G401 (cell line): ENCODE results near the gene BHLHE40. TPM values are rescaled to one million over a fixed set of nuclear protein-coding genes. Genes with fewer than 3 reads are reported as not detected.

Experiments used
- DNase-seq: peaks from one replicate; pipeline ENCODE4 v3.0.0-alpha.2; 2015; ENCODE audit warnings: low spot score
- in situ Hi-C: cut with HindIII; loops from 2 replicates; pipeline ENCODE4 v1.10.0; 2016; ENCODE audit warnings: low sequenced_read_pairs, mixed read lengths
- total RNA-seq: library from RNA; depleted of rRNA; stranded (reverse); fragments of >200 nt; shearing (Covaris generic); gene quantifications from 2 replicates; pipeline ENCODE4 v1.2.3, GENCODE V29; 2014

The BHLHE40 gene
- total RNA-seq, 1 experiment from 2014 or later, result 7.2 TPM

DNA sequence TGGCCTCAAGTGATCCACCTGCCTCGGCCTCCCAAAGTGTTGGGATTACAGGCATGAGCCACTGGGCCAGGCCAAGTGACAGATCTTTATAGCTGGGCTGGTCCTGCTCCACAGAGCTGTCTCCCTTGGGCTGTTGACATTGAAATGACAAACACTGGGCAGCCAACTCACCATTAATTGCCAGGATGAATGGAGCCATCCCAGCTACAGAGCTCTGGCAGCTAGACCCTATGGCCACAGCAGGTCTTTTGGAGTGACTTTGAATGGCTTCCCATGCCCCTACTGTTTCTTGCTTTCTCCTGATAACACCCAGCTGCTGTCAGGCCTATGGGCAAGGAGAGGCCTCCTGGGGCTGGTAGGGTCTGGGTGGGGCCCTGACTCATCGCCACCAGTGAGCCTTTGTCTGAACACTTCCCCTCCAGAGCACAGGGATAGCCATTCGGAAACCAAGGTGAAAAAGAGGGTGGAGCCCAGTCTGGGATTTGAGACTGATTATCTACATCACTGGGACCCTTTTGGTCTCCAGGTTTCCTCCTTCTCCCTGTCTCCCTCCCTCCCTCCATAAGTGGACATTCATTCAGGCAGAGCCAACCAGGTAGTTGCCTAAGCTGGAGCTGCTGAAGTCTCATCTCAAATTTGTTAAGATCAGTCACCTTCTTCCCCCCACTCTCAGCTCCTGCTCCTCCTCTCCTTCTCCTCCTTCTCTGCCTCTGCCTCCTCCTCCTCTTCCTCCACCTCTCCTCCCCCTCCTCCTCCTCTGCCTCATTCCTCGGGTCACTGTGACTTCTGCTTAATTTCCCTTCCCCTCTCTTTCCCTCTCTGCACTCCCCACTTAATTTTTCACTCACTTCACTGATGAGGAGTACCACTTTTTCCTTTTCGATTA lies 34.0 kb downstream of the BHLHE40 start:
- DNase-seq, result no peak
- in situ Hi-C loops, result no loop called here

DNA sequence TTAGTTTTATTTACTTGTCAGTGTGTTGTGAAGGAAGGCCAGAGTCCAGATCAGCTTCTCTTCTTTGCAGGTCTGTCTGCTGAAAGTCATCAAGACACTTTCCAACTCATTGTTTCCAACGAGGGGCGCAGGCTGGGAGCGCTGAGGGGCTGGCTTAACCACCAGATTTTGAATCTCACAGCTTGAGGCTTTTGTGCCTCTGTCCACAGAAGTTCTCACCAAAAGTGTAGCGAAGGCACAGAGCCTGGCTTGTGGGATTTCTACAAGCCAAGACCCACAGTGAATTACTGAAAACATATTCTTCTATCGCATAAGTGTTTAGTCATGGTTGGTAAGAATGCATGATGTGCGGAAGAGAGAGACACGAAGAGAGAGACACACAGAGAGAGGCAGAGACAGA lies 35.2 kb downstream of the BHLHE40 start:
- in situ Hi-C loops, result no loop called here
- DNase-seq, result no peak

DNA sequence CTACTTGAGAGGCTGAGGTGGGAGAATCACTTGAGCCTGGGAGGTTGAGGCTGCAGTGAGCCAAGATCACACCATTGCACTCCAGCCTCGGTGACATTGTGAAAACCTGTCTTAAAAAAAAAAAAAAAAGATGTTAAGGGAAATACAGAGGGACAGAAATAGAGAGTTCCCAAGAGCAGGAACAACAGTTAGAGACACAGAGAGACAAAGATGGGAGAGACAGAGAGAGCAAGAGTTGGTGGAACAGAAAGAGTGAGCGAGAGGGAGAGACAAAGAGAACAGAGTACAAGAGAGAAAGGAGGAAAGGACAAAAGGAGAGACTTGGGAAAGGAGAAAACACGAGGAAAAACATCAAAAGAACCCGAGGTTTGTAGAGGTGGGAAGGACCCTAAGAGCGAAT lies 35.8 kb downstream of the BHLHE40 start:
- in situ Hi-C loops, result no loop called here
- no peak for DNase-seq

DNA sequence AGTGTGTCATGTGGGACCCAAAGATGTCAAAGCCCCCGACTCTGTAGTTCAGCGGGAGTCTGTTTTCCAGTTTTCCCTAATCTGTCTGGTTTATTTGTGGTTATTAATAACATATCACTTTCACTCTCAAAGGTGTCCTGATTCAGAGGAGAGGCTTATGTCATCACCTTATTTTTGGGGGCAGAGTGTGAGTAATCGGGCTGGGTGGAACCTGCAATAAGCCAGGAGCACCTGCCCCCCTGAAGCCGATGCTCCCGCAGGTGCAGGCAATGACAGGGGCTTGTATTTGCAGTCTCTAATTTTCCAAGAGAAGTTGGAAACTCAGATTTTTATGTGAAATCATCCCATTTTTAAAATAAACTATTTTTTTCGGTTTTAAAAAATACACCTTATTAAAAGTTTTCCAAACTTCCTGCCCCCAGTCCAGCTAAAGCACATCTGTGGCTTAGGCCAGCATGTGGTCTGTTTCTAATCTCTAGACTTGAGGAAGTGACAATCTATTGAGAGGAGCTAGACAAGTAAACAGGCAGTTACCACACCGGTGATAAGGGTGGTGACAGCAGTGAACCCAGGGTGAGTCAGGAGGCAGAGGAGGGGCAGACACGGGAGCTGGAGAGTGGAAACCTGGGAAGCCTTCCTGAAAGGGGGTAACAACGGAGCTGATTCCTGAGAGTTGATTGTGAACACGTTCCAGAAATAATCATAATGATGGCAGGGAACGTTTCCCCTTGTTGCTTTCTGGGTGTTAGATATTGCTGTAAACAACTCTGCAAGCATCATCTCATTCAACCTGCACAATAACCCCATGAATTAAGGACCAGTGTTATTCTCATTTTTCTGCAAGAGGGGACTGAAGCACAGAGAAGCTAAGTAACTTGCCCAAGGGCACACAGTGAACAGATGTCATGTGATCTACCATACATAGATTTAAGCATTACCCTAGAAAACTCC lies 37.2 kb downstream of the BHLHE40 start:
- DNase-seq, result no peak
- in situ Hi-C loops, result no loop called here

DNA sequence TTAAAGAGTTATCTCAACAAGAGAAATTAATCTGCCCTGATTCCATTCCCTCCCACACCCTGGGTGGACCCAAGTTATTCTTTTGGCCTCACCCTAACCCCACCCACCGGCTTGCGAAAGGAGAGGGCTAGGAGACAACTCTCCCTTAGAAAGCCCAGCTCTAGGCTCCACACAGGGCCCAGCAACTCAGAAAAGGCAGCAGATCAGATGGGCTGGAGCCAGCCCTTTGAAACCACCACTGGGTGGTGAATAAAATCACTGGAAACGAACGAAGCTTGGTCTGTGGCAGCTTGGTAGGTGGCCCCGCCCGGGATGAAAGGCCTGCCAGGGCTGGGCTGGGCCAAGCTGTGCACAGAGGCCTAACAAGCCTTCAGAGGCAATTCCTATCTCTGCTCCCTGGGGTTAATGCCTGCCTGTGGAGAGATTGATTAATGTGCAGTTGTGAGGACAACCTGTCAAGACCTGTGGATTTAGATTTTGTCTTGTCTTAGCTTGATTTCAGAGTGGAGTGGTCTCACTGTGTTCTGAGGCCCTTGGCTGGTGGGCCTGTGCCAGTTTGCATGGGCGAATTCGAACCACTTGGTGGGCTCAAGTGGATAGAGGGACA lies 38.8 kb downstream of the BHLHE40 start:
- DNase-seq, result no peak
- in situ Hi-C loops, result no loop called here

DNA sequence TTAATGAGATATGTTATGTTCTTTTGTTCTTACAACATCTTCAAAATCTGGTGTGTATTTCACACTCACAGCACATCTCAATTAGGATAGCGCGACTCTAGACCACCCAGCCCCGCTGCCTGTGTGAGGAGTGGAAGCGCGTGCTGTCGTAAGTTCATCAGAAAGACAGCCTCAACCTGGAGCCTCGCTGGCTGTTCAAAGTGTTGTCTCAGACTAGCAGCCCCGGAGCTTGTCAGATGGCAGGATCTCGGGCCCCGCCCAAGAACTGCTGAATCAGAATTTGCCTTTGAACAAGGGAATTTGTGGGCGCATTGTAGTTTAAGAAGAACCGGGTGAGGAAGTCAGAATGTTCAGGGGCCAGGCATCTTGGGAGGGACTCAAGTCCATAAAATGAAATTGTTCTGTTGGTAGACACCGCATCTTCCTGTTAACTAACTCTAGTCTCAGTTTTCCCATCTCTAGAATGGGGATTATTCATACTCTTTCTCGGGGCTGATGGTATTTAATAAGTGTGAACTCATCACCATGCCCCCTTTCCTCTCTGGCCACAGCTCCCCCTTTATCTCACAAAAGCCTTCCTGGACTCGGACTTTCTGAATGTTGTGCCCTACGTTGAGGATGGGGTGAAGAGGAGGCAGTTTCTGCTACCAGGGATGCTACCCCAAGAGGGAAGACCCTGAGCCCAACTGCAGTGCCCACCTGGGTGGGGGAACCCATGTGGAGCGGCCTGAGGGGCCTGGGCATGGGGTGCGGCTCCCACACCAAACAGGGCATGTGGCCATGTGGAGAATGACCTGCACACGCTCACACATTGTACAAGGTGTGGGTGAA lies 40.4 kb downstream of the BHLHE40 start:
- in situ Hi-C loops, result no loop called here

DNA sequence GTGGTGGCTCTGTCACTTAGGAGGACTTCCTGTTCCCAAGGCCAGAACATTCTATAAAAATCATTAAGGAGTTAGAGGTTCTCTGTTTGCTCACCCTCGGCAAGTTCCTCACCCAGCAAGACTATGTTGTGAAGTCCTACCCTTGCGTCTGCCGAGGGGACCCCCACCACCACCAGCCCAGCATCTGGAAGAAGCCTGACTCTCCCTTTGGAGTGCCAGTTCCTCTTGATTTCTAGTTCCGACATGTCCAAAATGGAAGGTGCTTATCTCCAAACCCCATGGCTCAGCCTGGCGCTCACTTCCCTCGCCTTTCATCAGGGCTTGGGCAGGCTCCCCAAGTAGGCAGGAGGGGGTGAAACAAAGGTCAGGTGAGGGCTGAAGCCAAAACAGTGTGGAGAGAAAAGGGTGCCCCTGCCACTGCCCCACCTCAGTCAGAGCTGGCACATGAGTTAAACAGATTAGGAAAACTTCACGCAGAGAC lies 41.0 kb downstream of the BHLHE40 start:
- in situ Hi-C loops, result no loop called here
- no peak for DNase-seq

More for the DNA sequence above, 40.4 kb downstream of the BHLHE40 start:
- no peak for DNase-seq

DNA sequence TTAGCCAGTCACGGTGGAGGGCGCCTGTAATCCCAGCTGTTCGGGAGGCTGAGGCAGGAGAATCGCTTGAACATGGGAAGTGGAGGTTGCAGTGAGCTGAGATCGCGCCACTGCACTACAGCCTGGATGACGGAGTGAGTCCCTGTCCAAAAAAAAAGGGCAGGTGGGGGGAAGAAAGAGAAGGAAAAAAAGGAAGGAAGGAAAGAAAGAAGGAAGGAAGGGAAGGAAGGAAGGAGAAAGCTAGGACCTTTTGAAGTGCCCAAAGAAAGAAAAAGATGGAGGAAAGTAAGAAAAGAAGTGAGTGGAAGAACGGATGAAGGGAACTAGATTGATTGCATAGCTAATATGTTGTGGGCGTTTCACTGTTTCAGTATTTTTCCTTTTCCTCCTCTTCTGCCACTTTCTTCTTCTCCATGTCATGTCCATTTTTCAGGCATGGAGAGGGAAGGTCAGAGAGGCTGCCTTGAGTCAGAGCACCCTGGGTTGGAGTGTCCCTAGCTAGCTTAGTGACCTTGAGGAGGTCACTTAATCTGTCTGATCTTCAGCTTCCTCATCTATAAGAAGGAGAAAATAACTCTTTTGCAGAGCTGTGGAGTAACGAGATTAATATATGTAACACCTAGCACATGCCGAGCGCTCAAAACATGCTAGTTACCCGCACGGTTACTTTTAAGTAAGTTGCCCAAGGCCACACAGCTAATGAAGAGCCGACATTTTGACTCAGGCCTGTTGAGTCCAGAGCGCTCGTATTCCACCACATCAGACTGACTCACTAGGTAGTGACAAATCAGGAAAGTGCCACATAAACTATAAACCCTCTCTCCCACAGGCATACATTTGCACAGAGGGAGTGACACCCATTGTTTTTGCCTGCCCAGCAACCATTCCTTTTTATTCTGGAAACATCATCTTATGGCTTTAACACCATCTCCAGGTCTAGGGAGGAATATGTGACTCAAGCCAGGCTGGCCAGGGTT lies 42.2 kb downstream of the BHLHE40 start:
- in situ Hi-C loops, result no loop called here
- DNase-seq, result no peak

DNA sequence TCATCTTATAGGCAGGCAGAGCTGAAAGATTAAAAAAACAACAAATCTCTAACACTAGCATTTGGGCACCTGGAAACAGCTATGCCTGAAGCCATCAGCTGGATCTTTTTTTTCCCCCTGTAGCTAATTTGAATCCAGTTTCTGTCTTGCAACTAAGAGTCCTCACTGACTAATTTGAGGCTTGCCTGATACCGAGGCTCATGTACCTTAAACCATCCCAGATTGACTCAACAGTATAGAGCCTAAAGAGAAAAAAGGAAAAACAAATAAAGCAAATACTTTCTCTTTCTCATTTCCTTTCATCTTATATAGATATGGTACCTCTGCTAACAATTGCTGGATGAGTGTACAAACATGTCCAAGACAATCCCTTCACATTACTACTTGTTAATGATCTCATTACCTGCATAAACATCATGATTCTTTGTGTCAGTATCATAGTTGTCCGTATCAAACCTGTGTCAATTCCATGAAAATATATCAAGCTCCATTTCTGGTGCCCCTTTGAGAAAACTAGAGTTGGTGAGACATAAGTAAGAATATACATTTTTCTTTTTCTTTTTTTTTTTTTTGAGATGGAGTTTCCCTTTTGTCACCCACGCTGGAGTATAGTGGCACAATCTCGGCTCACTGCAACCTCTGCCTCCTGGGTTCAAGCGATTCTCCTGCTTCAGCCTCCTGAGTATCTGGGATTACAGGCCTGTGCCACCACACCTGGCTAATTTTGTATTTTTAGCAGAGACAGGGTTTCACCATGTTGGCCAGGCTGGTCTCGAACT lies 43.1 kb downstream of the BHLHE40 start:
- in situ Hi-C loops, result no loop called here

DNA sequence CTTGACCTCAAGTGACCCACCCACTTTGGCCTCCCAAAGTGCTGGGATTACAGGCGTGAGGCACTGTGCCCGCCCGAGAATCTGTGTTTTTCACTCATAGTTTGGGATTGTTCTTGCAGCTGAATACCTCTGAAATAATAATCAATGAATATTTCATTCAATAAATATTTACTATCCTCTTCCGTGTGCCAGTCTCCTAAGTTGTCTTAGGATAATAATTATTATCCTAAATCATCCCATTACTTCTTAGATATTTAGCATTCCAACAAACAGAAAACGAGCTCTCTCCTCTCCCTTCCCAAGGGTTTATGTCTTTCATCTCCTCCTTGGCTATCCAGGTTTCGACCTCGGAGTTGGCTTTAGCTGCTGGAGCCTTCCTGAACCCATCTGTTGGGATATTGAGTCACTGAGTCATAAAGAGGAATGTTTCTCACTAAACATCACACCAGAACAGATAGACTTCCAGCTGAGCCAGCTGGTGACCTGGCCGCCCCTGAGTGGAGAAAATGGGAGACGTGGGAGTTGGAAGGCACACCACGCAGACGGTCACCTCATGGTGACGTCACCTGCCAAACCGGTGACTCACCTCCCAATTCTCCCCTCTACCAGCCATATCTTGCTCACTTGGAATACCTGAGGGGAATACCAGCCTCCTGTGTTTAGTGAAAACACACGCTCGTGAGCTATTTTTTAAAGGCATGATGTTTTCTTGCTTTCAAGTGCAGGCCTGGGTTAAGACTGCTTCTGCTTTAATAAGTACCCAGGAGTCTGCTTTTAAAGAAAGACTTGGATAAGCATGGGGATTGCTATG lies 43.9 kb downstream of the BHLHE40 start:
- in situ Hi-C loops, result no loop called here
- peak; percentile 29 for DNase-seq

More for the DNA sequence above, 43.1 kb downstream of the BHLHE40 start:
- DNase-seq, result no peak

DNA sequence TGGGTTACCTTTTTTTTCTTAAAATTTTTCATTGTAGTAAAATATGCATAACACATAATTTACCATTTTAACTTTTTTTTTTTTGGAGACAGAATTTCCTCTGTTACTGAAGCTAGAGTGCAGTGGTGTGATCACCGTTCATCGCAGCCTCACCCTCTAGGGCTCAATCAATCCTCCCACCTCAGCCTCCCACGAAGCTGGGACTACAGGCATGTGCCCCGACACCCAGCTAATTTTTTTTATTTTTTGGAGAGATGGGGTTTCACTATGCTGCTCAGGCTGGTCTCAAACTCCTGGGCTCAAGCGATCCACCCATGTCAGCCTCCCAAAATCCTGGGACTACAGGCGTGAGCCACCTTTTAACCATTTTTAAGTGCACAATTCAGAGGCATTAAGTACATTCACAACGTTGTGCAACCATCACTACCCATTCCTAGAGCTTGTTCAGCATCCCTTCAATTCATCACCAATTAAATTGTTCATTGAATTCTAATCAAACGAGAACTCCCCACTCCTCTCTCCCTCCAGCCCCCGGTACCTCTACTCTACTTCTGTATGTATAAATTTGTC lies 44.6 kb downstream of the BHLHE40 start:
- no peak for DNase-seq
- in situ Hi-C loops, result no loop called here

DNA sequence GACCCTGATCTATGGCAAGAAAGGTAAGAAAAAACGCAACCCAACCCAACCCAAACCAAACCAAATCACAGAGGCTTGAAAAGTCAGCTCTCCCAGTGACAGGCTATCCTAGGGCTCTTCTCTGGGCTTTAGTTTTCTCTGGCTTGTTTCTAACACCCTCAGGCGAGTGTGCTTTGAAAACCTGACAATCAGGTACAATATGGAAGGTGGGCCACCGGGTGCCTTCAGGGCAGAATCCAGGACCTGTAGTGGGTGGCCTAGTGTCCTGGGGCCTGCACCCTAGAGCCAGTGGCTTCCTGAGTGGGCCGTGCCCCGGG lies 46.8 kb downstream of the BHLHE40 start:
- in situ Hi-C loops, result no loop called here
- DNase-seq, result no peak

DNA sequence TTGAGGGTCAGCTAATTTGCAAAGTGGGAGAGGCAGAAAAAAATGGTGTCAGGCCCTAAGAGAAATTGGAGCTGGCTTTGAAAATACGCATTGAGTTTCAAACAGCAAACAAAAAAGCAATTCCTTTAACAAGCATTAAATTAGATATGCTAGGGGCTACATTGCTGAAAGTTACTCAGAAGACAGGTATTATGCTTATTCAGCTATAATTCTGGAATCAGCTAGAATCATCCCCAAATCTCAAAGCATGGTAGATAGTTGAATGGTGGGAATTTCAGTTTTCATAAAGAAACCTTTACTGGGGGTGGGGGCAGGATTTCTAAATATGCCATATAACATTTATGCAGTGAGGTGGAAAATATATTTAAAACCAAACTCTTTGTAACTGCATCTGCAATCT lies 50.5 kb downstream of the BHLHE40 start:
- in situ Hi-C loops, result no loop called here

DNA sequence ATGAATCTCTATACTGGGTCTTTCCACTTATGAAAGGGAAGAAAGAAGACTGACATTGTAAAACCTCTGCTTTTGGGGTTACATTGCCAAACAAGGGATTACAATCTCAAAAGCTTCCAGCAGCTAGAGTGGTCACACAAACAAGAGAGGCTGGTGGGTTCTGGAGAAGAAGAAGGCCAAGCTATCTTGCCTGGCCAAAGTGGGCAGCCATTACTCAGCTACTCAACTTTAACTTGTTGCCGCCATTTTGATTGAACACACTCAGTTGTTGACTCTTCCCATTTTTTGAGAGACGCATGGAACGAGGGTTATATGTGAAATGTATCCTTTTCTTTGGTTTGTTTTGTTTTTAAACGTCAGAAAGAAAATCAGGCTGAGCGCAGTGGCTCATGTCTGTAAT lies 50.9 kb downstream of the BHLHE40 start:
- in situ Hi-C loops, result no loop called here
- no peak for DNase-seq

More for the DNA sequence above, 50.5 kb downstream of the BHLHE40 start:
- DNase-seq, result no peak

DNA sequence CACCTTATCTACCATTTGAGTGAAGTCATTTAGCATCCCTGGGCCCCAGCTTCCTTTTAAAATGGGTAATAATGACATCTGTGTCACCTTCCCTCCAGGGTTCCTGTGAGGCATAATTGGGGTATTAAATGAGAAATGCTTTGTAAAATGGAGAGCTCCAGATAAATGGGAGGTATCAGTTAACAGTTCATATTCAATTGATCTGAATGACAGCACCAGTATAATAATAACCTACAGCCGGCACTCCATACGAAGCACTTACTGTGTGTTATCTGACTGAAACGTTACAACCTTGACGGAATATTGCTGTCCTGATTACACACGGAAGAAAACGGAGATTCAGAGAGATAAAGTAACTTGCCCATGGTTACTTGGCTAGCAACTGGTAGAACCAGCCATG lies 53.6 kb downstream of the BHLHE40 start:
- DNase-seq, result no peak
- in situ Hi-C loops, result no loop called here
